Neural cell (in vitro differentiated cells): Measurements from ENCODE around the gene POLR3B. TPM values are rescaled to one million over a fixed set of nuclear protein-coding genes. Genes with fewer than 3 reads are reported as not detected.

Experiments used
- H2AFZ ChIP-seq: fragments of 200-600, 300-800 bp; sonication (generic), shearing (Covaris generic); 2 replicates; pipeline ENCODE4 v1.6.0; 2014; ENCODE audit warnings: low read depth, mild to moderate bottlenecking, antibody characterized with exemption, low read length, moderate library complexity
- H3F3A ChIP-seq: fragments of 200-600 bp; shearing (Covaris generic); 2 replicates; pipeline ENCODE4 v1.6.1; 2016; ENCODE audit warnings: mild to moderate bottlenecking, moderate library complexity, mixed read lengths, antibody characterized with exemption, low read length; ENCODE audit not compliant: insufficient read depth, poor library complexity, severe bottlenecking
- H3K27ac ChIP-seq: fragments of 200-600, 300-800 bp; sonication (generic), shearing (Covaris generic); 2 replicates; pipeline ENCODE4 v1.5.1; 2014; ENCODE audit warnings: mild to moderate bottlenecking, low read length, moderate library complexity
- H3K27me3 ChIP-seq: fragments of 300-800, 200-600 bp; sonication (generic), shearing (Covaris generic); 2 replicates; pipeline ENCODE4 v1.6.0; 2014; ENCODE audit warnings: mild to moderate bottlenecking, low read depth, low read length, moderate library complexity; ENCODE audit not compliant: insufficient read depth
- H3K36me3 ChIP-seq: fragments of 300-800, 200-600 bp; sonication (generic), shearing (Covaris generic); 2 replicates; pipeline ENCODE4 v1.5.1; 2014; ENCODE audit warnings: mild to moderate bottlenecking, antibody characterized with exemption, low read length, moderate library complexity; ENCODE audit not compliant: insufficient read depth
- H3K4me2 ChIP-seq: fragments of 300-800, 200-600 bp; sonication (generic), shearing (Covaris generic); 2 replicates; pipeline ENCODE4 v1.6.0; 2014; ENCODE audit warnings: mild to moderate bottlenecking, low read length
- H3K4me3 ChIP-seq: fragments of 300-800, 200-600 bp; sonication (generic), shearing (Covaris generic); 2 replicates; pipeline ENCODE4 v1.5.1; 2014; ENCODE audit warnings: mild to moderate bottlenecking, low read length, moderate library complexity
- H3K79me2 ChIP-seq: fragments of 200-600 bp; shearing (Covaris generic); replicated peaks from 2 replicates; pipeline ENCODE4 v1.6.0; 2014; ENCODE audit warnings: mild to moderate bottlenecking, low read length, moderate library complexity; ENCODE audit not compliant: insufficient read depth
- H3K9ac ChIP-seq: fragments of 300-800, 200-600 bp; sonication (generic), shearing (Covaris generic); 2 replicates; pipeline ENCODE4 v1.6.1; 2016; ENCODE audit warnings: mild to moderate bottlenecking, low read length, mixed read lengths
- H3K9me2 ChIP-seq: fragments of 200-600 bp; shearing (Covaris generic); 2 replicates; pipeline ENCODE4 v1.6.1; 2016; ENCODE audit warnings: mild to moderate bottlenecking, low read length, mixed read lengths; ENCODE audit not compliant: insufficient read depth
- H3K9me3 ChIP-seq: fragments of 200-600, 300-800 bp; sonication (generic), shearing (Covaris generic); 2 replicates; pipeline ENCODE4 v1.6.1; 2016; ENCODE audit warnings: mild to moderate bottlenecking, mixed run types, low read length, moderate library complexity, mixed read lengths
- H4K20me1 ChIP-seq: fragments of 200-600 bp; shearing (Covaris generic); 2 replicates; pipeline ENCODE4 v1.6.1; 2016; ENCODE audit warnings: mild to moderate bottlenecking, mixed run types; ENCODE audit not compliant: insufficient read depth
- EP300 ChIP-seq: fragments of 450-650 bp; conservative IDR thresholded peaks from 2 replicates; pipeline ENCODE4 v1.6.1; 2014; ENCODE audit warnings: antibody characterized with exemption, mild to moderate bottlenecking, moderate library complexity; ENCODE audit not compliant: poor library complexity, severe bottlenecking
- MXI1 ChIP-seq: fragments of 450-650 bp; conservative IDR thresholded peaks from 2 replicates; pipeline ENCODE4 v1.6.1; 2014; ENCODE audit warnings: antibody characterized with exemption, mild to moderate bottlenecking; ENCODE audit not compliant: poor library complexity, severe bottlenecking
- POLR2AphosphoS5 ChIP-seq: IDR thresholded peaks from 2 replicates; pipeline ENCODE4 v1.6.1; 2012
- RAD21 ChIP-seq: fragments of 450-650 bp; conservative IDR thresholded peaks from 2 replicates; pipeline ENCODE4 v1.6.1; 2014; ENCODE audit warnings: antibody characterized with exemption, mild to moderate bottlenecking, moderate library complexity
- SMC3 ChIP-seq: fragments of 450-650 bp; conservative IDR thresholded peaks from 2 replicates; pipeline ENCODE4 v1.6.1; 2014; ENCODE audit warnings: antibody characterized with exemption, mild to moderate bottlenecking, moderate library complexity; ENCODE audit not compliant: poor library complexity
- TAF1 ChIP-seq: IDR thresholded peaks from 2 replicates; pipeline ENCODE4 v1.6.1; 2012; ENCODE audit warnings: low read depth
- polyA plus RNA-seq: library from polyadenylated mRNA; depleted of rRNA; stranded (reverse); fragments of >200 nt; gene quantifications from 2 replicates; pipeline ENCODE4 v1.2.3, GENCODE V29; 2014
- TF ChIP-seq, protein P1 (sequence below): IDR thresholded peaks from 2 replicates; pipeline ENCODE4 v1.6.1; 2012; ENCODE audit warnings: borderline replicate concordance
- TF ChIP-seq, protein P2 (sequence below): fragments of 450-650 bp; IDR thresholded peaks from 2 replicates; pipeline ENCODE4 v1.5.1; 2014; ENCODE audit warnings: antibody characterized with exemption, mild to moderate bottlenecking, moderate library complexity; ENCODE audit not compliant: poor library complexity, severe bottlenecking

POLR3B gene
- polyA plus RNA-seq, 1 donor from 2014 or later, result 4.3 TPM

GRCh38 chr12:106344131-106344530 lies 13.4 kb upstream of the POLR3B start:
- H2AFZ ChIP-seq, result no peak overlapping the region
- no peaks in the 10 kb centered on the region for H3K79me2 ChIP-seq
- no peak overlapping the region for H3K4me2 ChIP-seq
- no peak overlapping the region for H3K4me3 ChIP-seq
- no peaks in the 10 kb centered on the region for H3K27me3 ChIP-seq
- H3K9me2 ChIP-seq, result no peaks in the 10 kb centered on the region
- H3K9me3 ChIP-seq, result no peaks in the 10 kb centered on the region
- no peaks in the 10 kb centered on the region for H3K36me3 ChIP-seq
- no peak overlapping the region for H3K9ac ChIP-seq
- no peak overlapping the region for H3K27ac ChIP-seq
- H4K20me1 ChIP-seq, result no peaks in the 10 kb centered on the region
- TF ChIP-seq POLR2AphosphoS5 (no peak), SMC3 (no peak), EP300 (no peak), MXI1 (no peak)
- TF ChIP-seq, protein P1, sequence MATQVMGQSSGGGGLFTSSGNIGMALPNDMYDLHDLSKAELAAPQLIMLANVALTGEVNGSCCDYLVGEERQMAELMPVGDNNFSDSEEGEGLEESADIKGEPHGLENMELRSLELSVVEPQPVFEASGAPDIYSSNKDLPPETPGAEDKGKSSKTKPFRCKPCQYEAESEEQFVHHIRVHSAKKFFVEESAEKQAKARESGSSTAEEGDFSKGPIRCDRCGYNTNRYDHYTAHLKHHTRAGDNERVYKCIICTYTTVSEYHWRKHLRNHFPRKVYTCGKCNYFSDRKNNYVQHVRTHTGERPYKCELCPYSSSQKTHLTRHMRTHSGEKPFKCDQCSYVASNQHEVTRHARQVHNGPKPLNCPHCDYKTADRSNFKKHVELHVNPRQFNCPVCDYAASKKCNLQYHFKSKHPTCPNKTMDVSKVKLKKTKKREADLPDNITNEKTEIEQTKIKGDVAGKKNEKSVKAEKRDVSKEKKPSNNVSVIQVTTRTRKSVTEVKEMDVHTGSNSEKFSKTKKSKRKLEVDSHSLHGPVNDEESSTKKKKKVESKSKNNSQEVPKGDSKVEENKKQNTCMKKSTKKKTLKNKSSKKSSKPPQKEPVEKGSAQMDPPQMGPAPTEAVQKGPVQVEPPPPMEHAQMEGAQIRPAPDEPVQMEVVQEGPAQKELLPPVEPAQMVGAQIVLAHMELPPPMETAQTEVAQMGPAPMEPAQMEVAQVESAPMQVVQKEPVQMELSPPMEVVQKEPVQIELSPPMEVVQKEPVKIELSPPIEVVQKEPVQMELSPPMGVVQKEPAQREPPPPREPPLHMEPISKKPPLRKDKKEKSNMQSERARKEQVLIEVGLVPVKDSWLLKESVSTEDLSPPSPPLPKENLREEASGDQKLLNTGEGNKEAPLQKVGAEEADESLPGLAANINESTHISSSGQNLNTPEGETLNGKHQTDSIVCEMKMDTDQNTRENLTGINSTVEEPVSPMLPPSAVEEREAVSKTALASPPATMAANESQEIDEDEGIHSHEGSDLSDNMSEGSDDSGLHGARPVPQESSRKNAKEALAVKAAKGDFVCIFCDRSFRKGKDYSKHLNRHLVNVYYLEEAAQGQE, result no peak
- TF ChIP-seq, protein P2, sequence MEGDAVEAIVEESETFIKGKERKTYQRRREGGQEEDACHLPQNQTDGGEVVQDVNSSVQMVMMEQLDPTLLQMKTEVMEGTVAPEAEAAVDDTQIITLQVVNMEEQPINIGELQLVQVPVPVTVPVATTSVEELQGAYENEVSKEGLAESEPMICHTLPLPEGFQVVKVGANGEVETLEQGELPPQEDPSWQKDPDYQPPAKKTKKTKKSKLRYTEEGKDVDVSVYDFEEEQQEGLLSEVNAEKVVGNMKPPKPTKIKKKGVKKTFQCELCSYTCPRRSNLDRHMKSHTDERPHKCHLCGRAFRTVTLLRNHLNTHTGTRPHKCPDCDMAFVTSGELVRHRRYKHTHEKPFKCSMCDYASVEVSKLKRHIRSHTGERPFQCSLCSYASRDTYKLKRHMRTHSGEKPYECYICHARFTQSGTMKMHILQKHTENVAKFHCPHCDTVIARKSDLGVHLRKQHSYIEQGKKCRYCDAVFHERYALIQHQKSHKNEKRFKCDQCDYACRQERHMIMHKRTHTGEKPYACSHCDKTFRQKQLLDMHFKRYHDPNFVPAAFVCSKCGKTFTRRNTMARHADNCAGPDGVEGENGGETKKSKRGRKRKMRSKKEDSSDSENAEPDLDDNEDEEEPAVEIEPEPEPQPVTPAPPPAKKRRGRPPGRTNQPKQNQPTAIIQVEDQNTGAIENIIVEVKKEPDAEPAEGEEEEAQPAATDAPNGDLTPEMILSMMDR, result no peak
- H3F3A ChIP-seq, result no peaks in the 10 kb centered on the region

- H3K9ac ChIP-seq, result no peak overlapping the region
- H3K4me2 ChIP-seq, result no peak overlapping the region
- H3K9me3 ChIP-seq, result no peaks in the 10 kb centered on the region
- no peak overlapping the region for H3K27ac ChIP-seq
- no peaks in the 10 kb centered on the region for H3K27me3 ChIP-seq
- no peak overlapping the region for H3K4me3 ChIP-seq
- H3K36me3 ChIP-seq, result no peaks in the 10 kb centered on the region
- no peaks in the 10 kb centered on the region for H3K9me2 ChIP-seq
- H3F3A ChIP-seq, result no peaks in the 10 kb centered on the region
- H3K79me2 ChIP-seq, result no peaks in the 10 kb centered on the region
- H2AFZ ChIP-seq, result no peak overlapping the region
- no peaks in the 10 kb centered on the region for H4K20me1 ChIP-seq
- TF ChIP-seq RAD21 (no peak), TAF1 (no peak), MXI1 (no peak), EP300 (no peak)
- TF ChIP-seq, protein P1, result no peak
Observed at GRCh38 chr12:106345746-106346145, 11.8 kb upstream of the POLR3B start.
